NT2/D1 (cell line): ENCODE measurements around the gene SLC9A1.

ENCODE experiments used
- SUZ12 ChIP-seq: IDR thresholded peaks from 2 replicates; pipeline ENCODE4 v1.6.1; 2011; ENCODE audit not compliant: insufficient read length, insufficient read depth; ENCODE audit errors: extremely low read depth
- YY1 ChIP-seq: IDR thresholded peaks from 2 replicates; pipeline ENCODE4 v1.6.1; 2011; ENCODE audit not compliant: insufficient read length, insufficient read depth
- ZNF274 ChIP-seq: IDR thresholded peaks from 2 replicates; pipeline ENCODE4 v1.6.1; 2011; ENCODE audit warnings: mild to moderate bottlenecking, low read depth, low read length

- TF ChIP-seq ZNF274 (no peak), YY1 (no peak), SUZ12 (no peak)
These were observed 982 bp downstream of the SLC9A1 start for GRCh38 chr1:27153927-27154358.
